GM23248 (cell line): ENCODE results near the gene MSX1. TPM values are rescaled to one million over a fixed set of nuclear protein-coding genes. Genes with fewer than 3 reads are reported as not detected.

ENCODE experiments used
- DNase-seq: peaks from one replicate; pipeline ENCODE4 v3.0.0-alpha.2; 2015
- H2AFZ ChIP-seq: fragments of 200-600 bp; sonication (generic); 2 replicates; pipeline ENCODE4 v1.6.1; 2016; ENCODE audit warnings: antibody characterized with exemption
- H3F3A ChIP-seq: fragments of 200-600 bp; sonication (generic); 2 replicates; pipeline ENCODE4 v1.6.1; 2016; ENCODE audit warnings: mild to moderate bottlenecking, antibody characterized with exemption, mixed run types; ENCODE audit not compliant: insufficient read depth
- H3K27ac ChIP-seq: fragments of 200-600 bp; sonication (generic); 2 replicates; pipeline ENCODE4 v1.5.1; 2016; ENCODE audit warnings: mild to moderate bottlenecking
- H3K27me3 ChIP-seq: fragments of 200-600 bp; sonication (generic); replicated peaks from 2 replicates; pipeline ENCODE4 v1.6.1; 2016; ENCODE audit warnings: mild to moderate bottlenecking; ENCODE audit not compliant: insufficient read depth
- H3K36me3 ChIP-seq: fragments of 200-600 bp; sonication (generic); 2 replicates; pipeline ENCODE4 v1.6.1; 2016; ENCODE audit warnings: low read depth, mild to moderate bottlenecking
- H3K4me1 ChIP-seq: fragments of 200-600 bp; sonication (generic); 2 replicates; pipeline ENCODE4 v1.6.1; 2016; ENCODE audit warnings: mild to moderate bottlenecking; ENCODE audit not compliant: insufficient read depth
- H3K4me2 ChIP-seq: fragments of 200-600 bp; sonication (generic); one replicate; pipeline ENCODE4 v1.6.1; 2016; ENCODE audit warnings: mild to moderate bottlenecking; ENCODE audit not compliant: unreplicated experiment
- H3K4me3 ChIP-seq: fragments of 200-600 bp; sonication (generic); 2 replicates; pipeline ENCODE4 v1.5.1; 2016; ENCODE audit warnings: mild to moderate bottlenecking
- H3K79me2 ChIP-seq: fragments of 200-600 bp; sonication (generic); 2 replicates; pipeline ENCODE4 v1.6.1; 2016; ENCODE audit warnings: mild to moderate bottlenecking; ENCODE audit not compliant: insufficient read depth
- H3K9ac ChIP-seq: fragments of 200-600 bp; sonication (generic); 2 replicates; pipeline ENCODE4 v1.6.1; 2016; ENCODE audit warnings: mild to moderate bottlenecking
- H3K9me2 ChIP-seq: fragments of 200-600 bp; sonication (generic); 2 replicates; pipeline ENCODE4 v1.6.1; 2016; ENCODE audit warnings: mixed run types, mild to moderate bottlenecking, moderate library complexity; ENCODE audit not compliant: insufficient read depth
- H3K9me3 ChIP-seq: fragments of 200-600 bp; sonication (generic); one replicate; pipeline ENCODE4 v1.6.1; 2017; ENCODE audit warnings: low read depth
- H4K20me1 ChIP-seq: fragments of 200-600 bp; sonication (generic); 2 replicates; pipeline ENCODE4 v1.6.0; 2016; ENCODE audit not compliant: insufficient read depth
- EZH2 ChIP-seq: fragments of 200-600 bp; sonication (generic); IDR thresholded peaks from 2 replicates; pipeline ENCODE4 v1.6.1; 2018; ENCODE audit warnings: antibody characterized with exemption, mild to moderate bottlenecking; ENCODE audit not compliant: insufficient read depth, poor library complexity, severe bottlenecking
- EZH2phosphoT487 ChIP-seq: fragments of 200-600 bp; sonication (generic); IDR thresholded peaks from 2 replicates; pipeline ENCODE4 v1.6.1; 2018; ENCODE audit warnings: antibody characterized with exemption, moderate library complexity, mild to moderate bottlenecking, low read depth; ENCODE audit not compliant: insufficient read depth
- WGBS, 2 experiments: methylation state at CpG; one replicate each; pipeline ENCODE4 v1.1.6; 2015 to 2017; ENCODE audit warnings: low lambda C conversion rate in 2 of 2, low coverage in 1 of 2; ENCODE audit errors: missing lambda C conversion rate in 2 of 2; 5-methylcytosine and 5-hydroxymethylcytosine counted together
- in situ Hi-C: fragments of 300-500 bp; cut with MboI; formaldehyde crosslinking; loops from 2 replicates; pipeline ENCODE4 v1.15.0; 2020
- polyA plus RNA-seq: library from polyadenylated mRNA; unstranded; fragments of >200 nt; fragmentation: Nextera tagmentation; extraction: Ambion mirVana; gene quantifications from 2 replicates; pipeline ENCODE4 v1.2.1, GENCODE V29; 2016
- total RNA-seq: library from RNA; depleted of rRNA; stranded (reverse); fragments of >200 nt; shearing (Covaris generic); gene quantifications from 2 replicates; pipeline ENCODE4 v1.2.3, GENCODE V29; 2014; rRNA removed

MSX1 gene
- total and polyA plus RNA-seq, 2 experiments from 2014 or later: 17.2 to 32.1 TPM

DNA sequence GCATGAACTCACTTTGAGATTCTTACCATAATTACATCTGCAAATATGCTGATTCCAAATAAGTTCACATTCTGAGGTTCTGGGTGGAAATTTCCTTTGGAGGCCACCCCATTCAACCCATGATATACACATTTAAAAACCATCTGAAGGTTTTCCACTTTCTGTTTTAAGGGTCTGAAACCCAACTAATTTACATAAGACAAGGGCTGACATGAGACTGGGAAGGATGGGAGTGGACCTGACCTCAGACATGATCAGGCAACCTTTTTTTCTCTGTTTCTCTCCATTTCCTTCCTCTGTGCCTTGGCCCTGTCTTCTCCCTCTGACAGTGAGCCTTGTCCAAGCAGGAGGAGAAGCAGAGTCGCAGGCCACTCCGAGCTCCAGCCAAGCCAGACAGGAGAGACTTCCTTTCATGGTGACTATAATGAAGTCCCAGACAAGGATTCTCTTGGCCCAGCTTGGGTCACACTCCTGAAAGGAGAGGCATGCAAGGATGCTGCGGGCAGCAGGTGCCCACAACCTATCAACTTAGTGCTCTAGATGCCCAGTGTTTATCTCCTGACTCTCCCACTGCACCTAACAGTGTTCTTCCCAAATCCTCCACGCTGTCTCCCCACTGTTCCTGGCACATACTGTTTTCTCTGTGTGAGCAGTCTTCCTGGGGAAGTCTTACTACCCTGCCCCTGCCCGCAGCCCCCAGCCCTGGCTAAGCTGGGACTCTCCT, 39.9 kb downstream of the MSX1 start:
- Histone ChIP-seq H3K4me3 (no peak overlapping the region), H3F3A (no peaks in the 10 kb centered on the region), H3K9me2 (no peaks in the 10 kb centered on the region), H3K9ac (no peak overlapping the region), H3K27ac (no peak overlapping the region), H3K27me3 (peaks cover 15% of the 10 kb centered on the region), H3K36me3 (no peaks in the 10 kb centered on the region), H3K9me3 (no peaks in the 10 kb centered on the region), H2AFZ (no peak overlapping the region), H4K20me1 (no peaks in the 10 kb centered on the region), H3K79me2 (no peaks in the 10 kb centered on the region), H3K4me2 (no peak overlapping the region), H3K4me1 (no peaks in the 10 kb centered on the region)
- TF ChIP-seq EZH2phosphoT487: no peak
- in situ Hi-C loops: no loop called here
- 60 to 63% methylated on average over 4 of the region's 5 CpGs for WGBS, 2 experiments
- DNase-seq: no peak

- Histone ChIP-seq H4K20me1 (no peaks in the 10 kb centered on the region), H3K36me3 (no peaks in the 10 kb centered on the region), H3K4me2 (no peak overlapping the region), H3K27ac (no peak overlapping the region), H3K4me1 (no peaks in the 10 kb centered on the region), H3K27me3 (peaks cover 40% of the 10 kb centered on the region), H3K9me2 (no peaks in the 10 kb centered on the region), H3F3A (no peaks in the 10 kb centered on the region), H3K9me3 (no peaks in the 10 kb centered on the region), H3K79me2 (no peaks in the 10 kb centered on the region), H3K4me3 (no peak overlapping the region), H2AFZ (no peak overlapping the region), H3K9ac (no peak overlapping the region)
- no peak for TF ChIP-seq EZH2phosphoT487
- no peak for TF ChIP-seq EZH2
- no peak for DNase-seq
- WGBS, 2 experiments: 70 to 79% methylated on average over 2 of the region's 2 CpGs
- in situ Hi-C loops: no loop called here
Measured at GRCh38 chr4:4901877-4902276, 42.4 kb downstream of the MSX1 start.

GRCh38 chr4:4912155-4912554, 52.7 kb downstream of the MSX1 start:
- in situ Hi-C loops: no loop called here
- TF ChIP-seq EZH2 (no peak), EZH2phosphoT487 (no peak)
- H3K9me3 ChIP-seq: no peaks in the 10 kb centered on the region
- no peak overlapping the region for H3K9ac ChIP-seq
- H3K36me3 ChIP-seq: no peaks in the 10 kb centered on the region
- no peak overlapping the region for H3K27ac ChIP-seq
- no peak overlapping the region for H3K4me2 ChIP-seq
- H3K9me2 ChIP-seq: no peaks in the 10 kb centered on the region; the same call in 1 of the 2 replicates
- 29 to 46% methylated on average over 2 of the region's 2 CpGs for WGBS, 2 experiments
- H4K20me1 ChIP-seq: no peaks in the 10 kb centered on the region
- no peak overlapping the region for H2AFZ ChIP-seq
- 0 out of 2 replicates have a peak, but pooled peaks cover under 1% of the 10 kb centered on the region for H3K27me3 ChIP-seq
- DNase-seq: peak; percentile 41
- peaks cover 8% of the 10 kb centered on the region; the same call in 1 of the 2 replicates for H3K4me1 ChIP-seq
- H3K4me3 ChIP-seq: no peak overlapping the region
- H3F3A ChIP-seq: no peaks in the 10 kb centered on the region; the same call in 1 of the 2 replicates
- no peaks in the 10 kb centered on the region for H3K79me2 ChIP-seq

- 16 to 25% methylated on average over 2 of the region's 2 CpGs for WGBS, 2 experiments
- no peak overlapping the region for H3K9ac ChIP-seq
- H3K4me1 ChIP-seq: peaks cover 8% of the 10 kb centered on the region; the same call in 1 of the 2 replicates
- no peak for TF ChIP-seq EZH2
- TF ChIP-seq EZH2phosphoT487: no peak
- no peak overlapping the region for H3K4me3 ChIP-seq
- DNase-seq: no peak
- H2AFZ ChIP-seq: no peak overlapping the region
- no peak overlapping the region for H3K4me2 ChIP-seq
- in situ Hi-C loops: no loop called here
- no peak overlapping the region for H3K27ac ChIP-seq
- no peaks in the 10 kb centered on the region for H3K27me3 ChIP-seq
- H3K79me2 ChIP-seq: no peaks in the 10 kb centered on the region
- no peaks in the 10 kb centered on the region for H3K9me3 ChIP-seq
- H3F3A ChIP-seq: no peaks in the 10 kb centered on the region; the same call in 1 of the 2 replicates
- no peaks in the 10 kb centered on the region for H4K20me1 ChIP-seq
- no peaks in the 10 kb centered on the region for H3K36me3 ChIP-seq
- no peaks in the 10 kb centered on the region; the same call in 1 of the 2 replicates for H3K9me2 ChIP-seq
Measured at GRCh38 chr4:4913147-4913561, 53.7 kb downstream of the MSX1 start.

Other genes with a start within 250 kb of the MSX1 start
- 1.5 TPM in 1 of 2 replicates, not detected in the other for gene CYTL1, start 159.8 kb downstream of the MSX1 start, total RNA-seq
- gene CYTL1, start 159.8 kb downstream of the MSX1 start, polyA plus RNA-seq: 0.84 and 1.1 TPM in 2 replicates
- gene STK32B, start 191.8 kb downstream of the MSX1 start, total RNA-seq: 6.1 and 6.4 TPM in 2 replicates
- 4.9 and 5.4 TPM in 2 replicates for gene STK32B, start 191.8 kb downstream of the MSX1 start, polyA plus RNA-seq